Dermis lymphatic vessel endothelial cell (primary cell): ENCODE results near the gene SMG6. TPM values are rescaled to one million over a fixed set of nuclear protein-coding genes. Genes with fewer than 3 reads are reported as not detected.

Experiments used
- total RNA-seq: library from RNA; depleted of rRNA; stranded (reverse); fragments of >200 nt; gene quantifications from 2 replicates; pipeline ENCODE4 v1.2.1, GENCODE V29; 2014

SMG6 gene
- 20.5 and 29.8 TPM in 2 replicates for total RNA-seq

DNA sequence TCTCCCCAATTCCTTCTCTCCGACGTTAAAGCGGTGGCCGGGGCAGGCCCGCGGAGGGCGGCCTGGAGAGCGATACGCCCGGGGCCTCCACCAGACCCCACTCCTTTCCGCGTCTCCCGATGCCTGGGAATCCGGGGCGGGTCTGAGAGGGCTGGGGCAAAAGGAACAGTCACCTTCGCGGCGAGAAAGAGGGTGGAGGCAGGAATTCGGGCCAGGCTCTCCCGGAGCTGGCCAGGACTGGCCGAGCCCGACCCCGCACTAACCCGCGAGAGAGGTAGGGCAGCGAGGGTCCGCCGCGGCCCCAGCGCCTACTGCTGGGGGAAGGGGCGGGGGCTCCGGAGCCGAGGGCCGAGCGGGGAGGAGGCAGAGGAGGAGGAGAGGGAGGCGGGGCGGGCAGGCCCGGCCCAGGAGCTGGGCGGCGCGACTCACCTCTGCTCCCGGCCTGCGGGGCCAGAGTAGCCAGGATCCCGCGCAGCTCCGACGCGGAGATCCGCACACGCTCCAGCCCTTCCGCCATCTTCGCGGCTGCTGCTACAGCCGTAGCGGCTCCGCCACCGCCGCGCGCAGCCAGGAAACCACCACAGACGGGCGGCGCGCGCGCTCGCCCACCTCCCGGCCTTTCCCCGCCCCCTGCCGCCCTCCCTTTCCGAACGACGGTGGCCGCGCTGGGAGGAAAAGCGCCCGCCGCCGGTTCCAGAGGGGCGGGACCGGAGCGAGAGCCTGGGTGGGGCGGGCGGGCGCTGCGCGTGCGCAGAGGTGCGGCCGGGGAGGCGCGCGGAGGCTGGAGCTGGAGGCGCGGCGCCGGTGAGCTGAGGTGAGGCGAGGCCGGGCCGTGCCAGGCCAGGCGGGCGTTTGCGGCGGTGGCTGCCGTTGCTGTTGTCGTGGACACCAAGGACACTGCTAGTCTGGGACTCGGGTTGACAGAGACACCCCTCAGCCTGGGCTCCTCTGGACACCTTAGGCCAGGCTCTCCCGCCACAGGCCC is at the start of gene SMG6, which contains the start of gene SRR:
SMG6 (minus strand) TSS at position 582 of the 985 bp plus-strand sequence; CDS start at position 517, 65 bp downstream.
SRR (plus strand) TSS at position 747 of the 985 bp plus-strand sequence. CDS start 11,611 bp downstream, outside the sequence.

DNA sequence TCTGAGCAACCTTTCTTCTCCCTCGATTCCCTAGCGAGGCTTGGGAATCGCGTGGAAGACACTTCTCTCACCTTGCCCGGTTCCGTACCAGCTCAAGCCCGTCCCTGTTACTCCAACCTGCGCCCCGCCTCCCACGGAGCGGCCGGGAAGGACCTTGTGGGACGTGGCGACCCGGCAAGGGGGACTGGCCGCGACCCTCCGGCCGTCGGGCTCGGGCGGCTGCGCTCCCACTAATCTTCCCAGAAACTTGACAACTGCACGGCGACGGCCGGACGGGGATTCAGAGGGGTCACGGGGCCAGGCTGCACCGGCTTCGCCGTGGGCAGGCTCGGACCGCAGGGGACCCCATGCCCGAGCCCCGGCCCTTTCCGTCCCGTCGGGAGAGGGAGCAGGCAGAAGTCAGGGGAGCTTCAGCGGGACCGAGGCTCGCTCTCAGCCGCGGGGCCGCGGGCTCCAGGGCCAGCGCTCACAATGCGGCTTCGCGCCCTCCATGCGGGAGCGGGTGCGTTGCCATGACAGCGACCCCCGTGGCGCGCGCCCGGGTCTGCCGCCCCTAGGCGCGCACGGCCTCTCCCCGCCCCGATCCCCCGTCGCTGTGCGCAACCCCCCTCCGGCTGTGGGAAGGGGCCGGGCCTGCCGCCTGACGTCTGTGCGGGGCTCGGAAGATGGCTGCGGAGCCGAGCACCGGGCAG is 33.4 kb upstream of the SMG6 start, which contains the start of gene SGSM2:
SGSM2 (plus strand) TSS at position 650 of the 692 bp plus-strand sequence. CDS start 188 bp downstream, outside the sequence.

DNA sequence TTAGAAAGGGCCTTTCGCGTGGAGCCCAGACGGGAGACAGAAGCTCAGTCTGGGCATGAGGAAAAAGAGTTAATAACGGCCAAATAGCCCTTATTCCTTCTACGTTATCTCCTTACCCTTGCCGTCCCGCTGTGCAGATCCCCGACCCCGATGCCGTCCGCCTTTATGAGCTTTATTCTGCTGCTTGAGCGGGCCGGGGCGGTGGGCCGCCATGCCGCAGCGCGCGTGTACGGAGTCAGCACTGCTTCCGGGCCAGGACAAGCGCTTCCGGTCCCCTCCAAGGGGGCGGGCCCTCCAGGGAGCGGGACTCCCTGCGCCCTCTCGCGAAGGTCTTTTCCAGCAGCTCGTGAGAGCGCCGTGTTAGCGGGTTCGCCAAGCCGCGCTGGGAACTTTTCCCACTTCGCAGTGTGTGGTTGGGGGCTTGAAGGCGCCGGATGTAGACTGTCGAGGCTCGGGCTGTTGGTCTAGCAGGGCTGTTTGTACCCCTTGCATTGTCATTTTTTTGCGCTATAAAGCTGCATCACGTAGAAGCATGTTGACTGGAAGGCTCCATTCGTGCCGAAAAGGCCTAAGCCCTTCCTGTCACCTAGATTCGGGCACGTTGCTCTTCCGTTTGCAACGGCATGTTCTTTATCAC is 32.7 kb upstream of the SMG6 start, which contains the start of gene TSR1:
TSR1 (minus strand) TSS at position 243 of the 637 bp plus-strand sequence; CDS start at position 213, 30 bp downstream.

DNA sequence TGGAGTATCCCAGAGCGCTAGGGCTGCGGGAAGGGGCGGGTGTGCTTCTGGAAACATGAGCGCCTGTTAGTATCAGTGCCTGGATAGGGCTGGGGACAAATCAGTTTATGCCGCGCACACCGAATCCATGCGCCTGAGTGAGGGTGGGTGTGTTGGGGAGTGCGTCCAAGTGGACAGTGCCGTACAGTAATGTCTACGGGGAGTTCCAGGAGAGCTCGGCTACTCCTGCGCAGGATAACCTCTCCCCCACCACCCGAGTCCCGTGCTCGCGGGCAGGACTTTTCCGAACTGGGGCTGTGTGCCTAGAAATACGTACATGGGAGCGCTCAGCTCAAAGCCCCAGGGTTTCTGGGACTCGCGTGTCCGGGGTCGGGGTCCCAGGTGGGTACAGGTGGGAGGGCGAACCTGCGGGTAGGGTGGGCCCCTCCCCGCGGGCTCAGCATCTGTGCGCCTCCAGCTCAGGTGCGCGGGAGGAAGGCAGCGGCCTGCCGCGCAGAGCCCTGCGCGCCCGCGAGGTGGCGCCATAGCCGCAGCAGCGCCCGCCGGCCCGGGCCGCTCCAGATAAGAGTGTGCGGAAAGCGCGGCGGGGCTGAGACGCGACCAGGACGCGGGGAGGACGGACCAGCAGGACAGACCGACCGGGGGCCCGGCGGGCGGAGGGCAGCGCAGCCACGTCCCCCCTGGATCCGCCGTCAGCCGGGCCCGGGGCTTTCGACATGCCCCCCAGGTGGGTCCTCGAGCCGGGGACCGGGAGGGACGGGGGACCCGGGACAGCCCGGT is 248.9 kb downstream of the SMG6 start, which contains the start of gene HIC1:
HIC1 (plus strand) TSS at position 592 of the 780 bp plus-strand sequence. CDS start 1,588 bp downstream, outside the sequence.

DNA sequence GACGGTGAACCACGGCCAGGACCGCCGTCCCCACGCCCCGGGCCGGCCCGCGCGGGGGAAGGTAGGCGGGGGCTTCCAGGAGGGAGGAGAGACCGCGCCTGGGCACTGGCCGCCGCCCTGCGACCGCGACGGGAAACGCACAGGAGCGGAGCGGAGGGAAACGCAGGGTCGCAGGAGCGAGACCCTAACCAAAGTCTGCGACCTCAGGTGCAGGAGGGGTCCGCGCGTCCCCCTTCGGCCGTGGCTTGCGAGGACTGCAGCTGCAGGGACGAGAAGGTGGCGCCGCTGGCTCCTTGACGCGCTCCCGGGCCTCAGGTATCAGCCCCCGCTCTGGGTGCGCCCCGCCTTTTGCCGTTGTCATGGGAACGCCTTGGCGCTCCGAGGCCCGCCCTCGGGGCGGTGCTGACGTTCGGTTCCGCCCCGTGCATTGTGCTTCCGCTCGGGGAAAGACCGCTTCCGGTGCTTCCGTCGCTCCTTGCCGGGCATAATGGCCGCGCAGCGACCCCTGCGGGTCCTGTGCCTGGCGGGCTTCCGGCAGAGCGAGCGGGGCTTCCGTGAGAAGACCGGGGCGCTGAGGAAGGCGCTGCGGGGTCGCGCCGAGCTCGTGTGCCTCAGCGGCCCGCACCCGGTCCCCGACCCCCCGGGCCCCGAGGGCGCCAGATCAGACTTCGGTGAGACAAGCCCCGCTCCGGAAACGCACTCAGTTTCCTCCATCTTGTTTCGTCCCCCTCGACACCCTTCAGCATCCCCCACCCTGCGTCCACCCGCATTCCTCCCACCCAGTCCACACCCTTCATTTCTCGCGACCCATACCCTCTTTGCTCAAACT is 261.8 kb downstream of the SMG6 start, which contains the start of gene OVCA2:
OVCA2 (plus strand) TSS at position 462 of the 829 bp plus-strand sequence; CDS start at position 488, 26 bp downstream.

DNA sequence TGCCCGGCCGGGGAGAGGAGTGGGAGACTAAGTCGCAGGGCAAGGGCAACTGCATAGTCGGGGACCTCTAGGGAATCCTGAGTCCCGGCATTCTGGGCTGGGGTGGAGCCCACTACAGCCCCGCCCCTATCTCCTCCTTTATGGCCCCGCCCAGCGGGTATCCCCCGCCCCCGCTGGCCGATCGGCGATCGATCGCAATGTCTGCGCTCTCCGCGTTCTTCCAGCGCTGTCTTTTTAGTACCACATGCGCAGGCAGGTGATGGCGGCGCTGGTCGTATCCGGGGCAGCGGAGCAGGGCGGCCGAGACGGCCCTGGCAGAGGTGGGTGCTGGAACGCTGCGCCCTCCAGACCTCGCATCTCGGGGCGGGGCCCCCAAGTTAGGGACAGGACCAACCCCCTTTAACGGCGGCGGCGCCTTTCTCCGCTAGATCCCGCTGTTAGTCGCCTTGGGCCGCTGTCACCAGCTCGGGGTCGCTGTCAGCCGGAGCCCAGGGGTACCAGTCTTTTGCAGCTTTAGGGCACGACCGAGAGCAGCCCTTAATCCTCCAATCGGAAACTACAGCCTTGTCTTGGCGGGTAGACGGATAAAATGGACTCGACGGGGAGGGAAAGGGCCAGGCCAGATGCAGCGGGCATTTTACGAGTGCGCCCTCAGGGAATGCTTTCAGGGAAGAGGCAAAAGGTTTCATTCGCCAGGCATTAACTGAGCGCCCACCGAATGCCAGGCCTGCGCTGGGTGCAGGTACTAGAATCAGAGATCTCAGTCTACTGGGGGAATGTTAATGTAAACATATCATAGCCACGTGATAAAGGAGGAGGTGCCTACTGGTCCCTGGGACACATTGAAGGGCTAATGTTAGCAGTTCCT is 273.4 kb downstream of the SMG6 start, which contains the start of gene DPH1:
DPH1 (plus strand) TSS at position 243 of the 868 bp plus-strand sequence; CDS start at position 260, 17 bp downstream.

DNA sequence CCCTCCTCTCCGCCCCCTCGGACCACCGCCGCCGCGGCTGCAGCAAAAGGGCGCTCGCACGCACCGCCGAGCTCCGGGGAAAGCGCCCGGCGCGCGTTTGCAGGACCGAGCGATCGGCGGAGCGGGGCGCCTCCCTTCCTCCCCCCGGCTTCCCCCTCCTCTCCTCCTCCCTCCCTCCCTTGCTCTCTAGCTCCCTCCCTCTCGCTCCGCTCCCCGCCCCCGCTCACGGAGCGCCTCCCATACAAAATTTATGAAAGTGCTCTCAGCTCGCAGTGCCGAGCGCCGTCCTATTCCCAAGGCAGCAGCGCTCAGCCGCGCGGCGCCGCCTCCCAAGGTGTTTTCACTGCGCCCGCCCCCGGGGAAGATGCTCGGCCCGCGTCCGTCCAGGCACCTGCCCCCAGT is 278.4 kb downstream of the SMG6 start, which contains the start of gene RTN4RL1:
RTN4RL1 (minus strand) TSS at position 115 of the 402 bp plus-strand sequence. CDS start 469 bp downstream, outside the sequence.

Other genes with a start within 250 kb of the SMG6 start
- gene HIC1, start 248.7 kb downstream of the SMG6 start, total RNA-seq: 50.0 and 69.6 TPM in 2 replicates
- 12.2 and 15.0 TPM in 2 replicates for gene SRR, start 165 bp upstream of the SMG6 start, total RNA-seq
- 26.5 and 40.1 TPM in 2 replicates for gene TSR1, start 32.7 kb upstream of the SMG6 start, total RNA-seq
- gene SGSM2, start 33.7 kb upstream of the SMG6 start, total RNA-seq: 31.7 and 36.5 TPM in 2 replicates
- gene MNT, start 97.3 kb upstream of the SMG6 start, total RNA-seq: 3.3 and 3.4 TPM in 2 replicates
- gene METTL16, start 208.1 kb upstream of the SMG6 start, total RNA-seq: 9.4 and 11.0 TPM in 2 replicates